Daoy (cell line): ENCODE measurements around the gene TAAR2. TPM values are rescaled to one million over a fixed set of nuclear protein-coding genes. Genes with fewer than 3 reads are reported as not detected.
"Not testable (repeated sequence)": the region's sequence is repeated elsewhere in the genome, so short reads cannot be mapped to it uniquely, and the experiment has no call there.

Experiments
- DNase-seq: peaks from one replicate; pipeline ENCODE4 v3.0.0-alpha.2; 2015; ENCODE audit warnings: low read depth
- total RNA-seq: library from RNA; depleted of rRNA; stranded (reverse); fragments of >200 nt; shearing (Covaris generic); gene quantifications from 2 replicates; pipeline ENCODE4 v1.2.3, GENCODE V29; 2014; rRNA removed

TAAR2 gene
- not detected in 2 replicates for total RNA-seq

GRCh38 chr6:132624175-132624574, at the start of gene TAAR2:
Gene TAAR2 (minus strand): TSS chr6:132624275. CDS start chr6:132624275, 0 bp downstream.
- DNase-seq: no peak

- peak; percentile 48 for DNase-seq
Measured at GRCh38 chr6:132673376-132674094, 49.5 kb upstream of the TAAR2 start.

- DNase-seq: no peak
Measured at GRCh38 chr6:132671295-132671694, 47.2 kb upstream of the TAAR2 start.

- peak; percentile 11 for DNase-seq
Measured at GRCh38 chr6:132669690-132670291, 45.7 kb upstream of the TAAR2 start.

- no peak for DNase-seq
Measured at GRCh38 chr6:132666118-132666517, 42.0 kb upstream of the TAAR2 start.

GRCh38 chr6:132664309-132665034, 40.4 kb upstream of the TAAR2 start:
- DNase-seq: no peak

GRCh38 chr6:132663661-132664060, 39.6 kb upstream of the TAAR2 start:
- DNase-seq: no peak

GRCh38 chr6:132661906-132662305, 37.8 kb upstream of the TAAR2 start:
- no peak for DNase-seq

- no peak for DNase-seq
Measured at GRCh38 chr6:132659082-132659481, 35.0 kb upstream of the TAAR2 start, which contains the start of gene TAAR1. Gene TAAR1 (minus strand): TSS chr6:132659182. CDS start chr6:132646003, 13,179 bp downstream.

- no peak for DNase-seq
Measured at GRCh38 chr6:132651062-132651461, 27.0 kb upstream of the TAAR2 start.

- DNase-seq: no peak
Measured at GRCh38 chr6:132650429-132650828, 26.4 kb upstream of the TAAR2 start.

GRCh38 chr6:132648828-132649227, 24.8 kb upstream of the TAAR2 start:
- no peak for DNase-seq

GRCh38 chr6:132648356-132648755, 24.3 kb upstream of the TAAR2 start:
- DNase-seq: peak; percentile 76

GRCh38 chr6:132643547-132643946, 19.5 kb upstream of the TAAR2 start:
- no peak for DNase-seq

GRCh38 chr6:132637135-132637534, 13.1 kb upstream of the TAAR2 start:
- DNase-seq: not testable (repeated sequence)

- DNase-seq: not testable (repeated sequence)
Measured at GRCh38 chr6:132635906-132636305, 11.8 kb upstream of the TAAR2 start.

GRCh38 chr6:132635288-132635687, 11.2 kb upstream of the TAAR2 start:
- DNase-seq: not testable (repeated sequence)

- no peak for DNase-seq
Measured at GRCh38 chr6:132634796-132635195, 10.7 kb upstream of the TAAR2 start.

- no peak for DNase-seq
Measured at GRCh38 chr6:132633362-132633761, 9.3 kb upstream of the TAAR2 start.

- DNase-seq: no peak
Measured at GRCh38 chr6:132623106-132623845, 799 bp downstream of the TAAR2 start.

- no peak for DNase-seq
Measured at GRCh38 chr6:132616677-132617076, 7.4 kb downstream of the TAAR2 start.

GRCh38 chr6:132614554-132614953, 9.5 kb downstream of the TAAR2 start:
- DNase-seq: no peak
